Measurements from ENCODE around the gene OVOL2. TPM values are rescaled to one million over a fixed set of nuclear protein-coding genes. Genes with fewer than 3 reads are reported as not detected.

Gene OVOL2
- total RNA-seq, 1 donor from 2014 or later = not detected

DNA sequence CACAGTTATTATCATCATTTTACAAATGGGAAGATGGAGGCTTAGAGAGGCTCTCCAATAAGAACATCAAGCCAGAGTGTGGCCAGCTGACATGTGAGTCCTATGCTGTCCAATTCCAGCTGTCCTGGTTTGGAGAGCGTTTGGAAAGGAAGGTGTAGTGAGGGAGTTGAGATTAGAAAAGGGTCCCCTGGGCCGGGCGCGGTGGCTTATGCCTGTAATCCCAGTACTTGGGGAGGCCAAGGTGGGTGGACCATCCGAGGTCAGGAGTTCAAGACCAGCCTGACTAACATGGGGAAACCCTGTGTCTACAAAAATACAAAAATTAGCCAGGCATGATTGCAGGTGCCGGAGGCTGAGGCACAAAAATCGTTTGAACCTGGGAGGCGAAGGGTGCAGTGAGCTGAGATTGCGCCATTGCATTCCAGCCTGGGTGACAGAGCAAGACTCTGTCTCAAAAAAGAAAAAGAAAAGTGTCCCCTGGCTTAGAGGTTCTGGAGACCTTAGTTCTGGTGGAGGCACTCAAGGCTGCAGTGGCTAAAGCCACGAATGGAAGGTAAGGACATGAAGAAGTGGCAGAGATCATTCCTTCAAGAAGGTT lies 22.1 kb upstream of the OVOL2 start:
- H3K27ac ChIP-seq (replicated peaks) = no peak overlapping the region
- H3K36me3 ChIP-seq = no peaks in the 10 kb centered on the region
- peaks cover 30% of the 10 kb centered on the region for H3K27me3 ChIP-seq (ENCODE audit: low read depth)
- intact Hi-C loops (cut with micrococcal nuclease) = no loop called here
- no peak overlapping the region for H3K4me3 ChIP-seq
- no peak for DNase-seq
- no peaks in the 10 kb centered on the region for H3K4me1 ChIP-seq
- TF ChIP-seq, protein P1, sequence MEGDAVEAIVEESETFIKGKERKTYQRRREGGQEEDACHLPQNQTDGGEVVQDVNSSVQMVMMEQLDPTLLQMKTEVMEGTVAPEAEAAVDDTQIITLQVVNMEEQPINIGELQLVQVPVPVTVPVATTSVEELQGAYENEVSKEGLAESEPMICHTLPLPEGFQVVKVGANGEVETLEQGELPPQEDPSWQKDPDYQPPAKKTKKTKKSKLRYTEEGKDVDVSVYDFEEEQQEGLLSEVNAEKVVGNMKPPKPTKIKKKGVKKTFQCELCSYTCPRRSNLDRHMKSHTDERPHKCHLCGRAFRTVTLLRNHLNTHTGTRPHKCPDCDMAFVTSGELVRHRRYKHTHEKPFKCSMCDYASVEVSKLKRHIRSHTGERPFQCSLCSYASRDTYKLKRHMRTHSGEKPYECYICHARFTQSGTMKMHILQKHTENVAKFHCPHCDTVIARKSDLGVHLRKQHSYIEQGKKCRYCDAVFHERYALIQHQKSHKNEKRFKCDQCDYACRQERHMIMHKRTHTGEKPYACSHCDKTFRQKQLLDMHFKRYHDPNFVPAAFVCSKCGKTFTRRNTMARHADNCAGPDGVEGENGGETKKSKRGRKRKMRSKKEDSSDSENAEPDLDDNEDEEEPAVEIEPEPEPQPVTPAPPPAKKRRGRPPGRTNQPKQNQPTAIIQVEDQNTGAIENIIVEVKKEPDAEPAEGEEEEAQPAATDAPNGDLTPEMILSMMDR (IDR thresholded peaks at IDR 0.05; ENCODE audit: borderline replicate concordance) = no peak
- H3K9me3 ChIP-seq (replicated peaks) = no peaks in the 10 kb centered on the region

DNA sequence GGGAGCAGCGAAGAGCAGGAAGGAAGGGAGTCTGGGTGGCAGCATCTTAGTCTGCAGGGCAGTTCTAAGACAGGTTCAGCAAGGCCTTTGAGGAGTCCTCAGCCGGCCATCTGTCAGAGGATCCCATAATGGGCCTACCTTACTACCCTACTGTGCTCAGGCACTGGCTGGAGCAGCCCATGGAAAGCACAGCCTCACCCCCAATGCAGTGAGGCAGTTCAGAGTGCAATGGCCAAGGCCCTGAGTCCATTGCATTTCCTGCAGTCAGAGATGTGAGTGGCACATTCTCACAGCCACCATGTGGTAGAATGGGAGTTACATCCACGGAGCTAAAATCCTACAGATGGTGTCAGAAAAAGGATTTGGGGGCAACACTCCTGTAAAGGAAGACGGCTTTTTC lies 19.4 kb upstream of the OVOL2 start:
- H3K4me1 ChIP-seq = no peaks in the 10 kb centered on the region
- no peak for DNase-seq
- H3K27me3 ChIP-seq (ENCODE audit: low read depth) = peaks cover 54% of the 10 kb centered on the region
- intact Hi-C loops (cut with micrococcal nuclease) = no loop called here
- TF ChIP-seq, protein P1 (IDR thresholded peaks at IDR 0.05; ENCODE audit: borderline replicate concordance) = no peak
- H3K27ac ChIP-seq (replicated peaks) = no peak overlapping the region
- H3K36me3 ChIP-seq = no peaks in the 10 kb centered on the region
- no peak overlapping the region for H3K4me3 ChIP-seq
- no peaks in the 10 kb centered on the region for H3K9me3 ChIP-seq (replicated peaks)

DNA sequence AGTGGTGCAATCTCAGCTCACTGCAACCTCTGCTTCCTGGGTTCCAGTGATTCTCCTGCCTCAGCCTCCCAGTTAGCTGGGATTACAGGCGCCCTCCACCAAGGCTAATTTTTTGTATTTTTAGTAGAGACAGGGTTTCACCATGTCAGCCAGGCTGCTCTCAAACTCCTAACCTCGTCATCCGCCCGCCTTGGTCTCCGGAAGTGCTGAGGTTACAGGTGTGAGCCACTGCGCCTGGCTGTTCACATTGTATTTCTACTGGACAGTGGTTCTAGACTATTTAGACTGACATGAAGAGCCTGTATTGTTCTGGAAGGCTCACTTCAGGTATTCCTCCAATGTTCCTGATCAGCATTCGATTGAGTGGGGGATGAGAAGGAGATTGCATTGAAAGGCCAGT lies 14.8 kb upstream of the OVOL2 start:
- no peak for DNase-seq
- TF ChIP-seq, protein P1 (IDR thresholded peaks at IDR 0.05; ENCODE audit: borderline replicate concordance) = no peak
- Histone ChIP-seq H3K27ac (replicated peaks) (no peak overlapping the region), H3K9me3 (replicated peaks) (no peaks in the 10 kb centered on the region), H3K27me3 (ENCODE audit: low read depth) (peaks cover 75% of the 10 kb centered on the region), H3K36me3 (no peaks in the 10 kb centered on the region), H3K4me1 (no peaks in the 10 kb centered on the region), H3K4me3 (no peak overlapping the region)
- intact Hi-C loops (cut with micrococcal nuclease) = no loop called here

DNA sequence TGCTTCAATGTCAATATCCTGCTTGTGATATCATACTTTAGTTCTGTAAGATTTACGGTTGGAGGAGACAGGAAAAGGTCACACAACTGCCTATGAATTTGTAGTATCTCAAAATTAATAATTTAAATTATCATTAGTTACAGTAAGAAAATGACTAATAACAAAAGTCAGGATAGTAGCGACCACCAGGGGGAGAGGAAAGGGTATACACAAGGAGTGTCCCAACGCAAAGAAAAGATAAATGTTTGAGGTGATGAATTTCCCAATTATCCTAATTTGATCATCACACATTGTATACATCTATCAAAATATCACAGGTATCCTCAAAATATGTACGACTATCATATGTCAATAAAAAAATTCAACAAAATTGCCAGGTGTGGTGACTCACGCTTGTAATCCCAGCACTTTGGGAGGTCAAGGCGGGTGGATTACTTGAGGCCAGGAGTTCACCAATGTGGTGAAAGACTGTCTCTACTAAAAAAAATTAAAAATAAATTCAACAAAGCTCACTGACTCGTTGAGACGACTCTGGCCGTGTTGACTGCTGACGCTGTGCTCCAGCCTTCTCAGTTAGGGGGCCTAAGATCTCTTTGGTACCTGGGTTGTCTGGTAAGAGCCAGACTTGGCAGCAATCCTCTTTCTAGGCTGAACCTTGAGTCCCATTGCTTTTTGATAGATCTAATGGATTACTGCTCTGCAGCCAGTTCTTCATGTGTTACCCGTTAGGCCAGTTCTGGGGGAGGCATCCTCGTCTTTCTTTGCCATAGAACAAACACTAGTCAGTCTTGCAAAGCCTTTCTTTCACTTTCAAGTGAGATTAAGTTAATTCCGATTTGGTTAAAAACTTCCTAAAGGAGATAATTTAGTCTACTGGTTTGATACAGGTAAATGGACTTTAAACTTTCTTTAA lies 9.0 kb upstream of the OVOL2 start:
- no peak for DNase-seq
- intact Hi-C loops (cut with micrococcal nuclease) = no loop called here
- TF ChIP-seq, protein P1 (IDR thresholded peaks at IDR 0.05; ENCODE audit: borderline replicate concordance) = no peak
- Histone ChIP-seq H3K9me3 (replicated peaks) (no peaks in the 10 kb centered on the region), H3K27me3 (ENCODE audit: low read depth) (peaks cover 73% of the 10 kb centered on the region), H3K36me3 (no peaks in the 10 kb centered on the region), H3K27ac (replicated peaks) (no peak overlapping the region), H3K4me3 (no peak overlapping the region), H3K4me1 (no peaks in the 10 kb centered on the region)

DNA sequence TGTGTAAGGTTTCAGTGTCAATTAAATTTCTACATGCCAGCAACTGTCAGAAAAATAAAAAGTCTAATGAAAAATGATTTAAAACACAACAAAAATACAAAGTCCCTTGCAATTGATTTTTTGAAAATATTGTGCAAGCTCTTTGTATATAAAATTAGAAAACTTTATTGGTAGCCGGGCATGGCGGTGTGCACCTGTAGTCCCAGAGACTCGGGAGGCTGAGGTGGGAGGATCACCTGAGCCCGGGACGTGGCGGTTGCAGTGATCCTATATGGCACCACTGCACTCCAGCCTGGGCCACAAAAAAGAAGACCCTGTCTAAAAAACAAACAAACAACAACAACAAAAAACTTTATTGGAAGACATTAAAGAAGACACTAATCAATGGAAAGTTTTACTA lies 6.0 kb upstream of the OVOL2 start:
- Histone ChIP-seq H3K4me1 (peaks cover 5% of the 10 kb centered on the region), H3K9me3 (replicated peaks) (no peaks in the 10 kb centered on the region), H3K27ac (replicated peaks) (no peak overlapping the region), H3K4me3 (no peak overlapping the region), H3K27me3 (ENCODE audit: low read depth) (peaks cover 79% of the 10 kb centered on the region), H3K36me3 (no peaks in the 10 kb centered on the region)
- intact Hi-C loops (cut with micrococcal nuclease) = no loop called here
- no peak for DNase-seq
- TF ChIP-seq, protein P1 (IDR thresholded peaks at IDR 0.05; ENCODE audit: borderline replicate concordance) = no peak

All from left ventricle myocardium inferior (tissue), 1 donor.